Measurements from ENCODE around the gene DGLUCY. TPM values are rescaled to one million over a fixed set of nuclear protein-coding genes. Genes with fewer than 3 reads are reported as not detected.

The DGLUCY gene
- total RNA-seq, 1 donor from 2014 or later: 20.0 TPM

Other genes starting within 250 kb of the DGLUCY start
- 0.99 and 1.0 TPM in 2 replicates for gene RPS6KA5, start 53.4 kb upstream of the DGLUCY start, total RNA-seq
- gene GPR68, start 130.6 kb downstream of the DGLUCY start, total RNA-seq: 0.38 and 0.50 TPM in 2 replicates